ENCODE measurements around the gene ACADM. TPM values are rescaled to one million over a fixed set of nuclear protein-coding genes. Genes with fewer than 3 reads are reported as not detected.

Gene ACADM
- total and polyA plus RNA-seq, 2 of the 13 experiments (the other 11 are each of a cell fraction or from before 2014, with no cell fraction given): 43.7 to 92.2 TPM

DNA sequence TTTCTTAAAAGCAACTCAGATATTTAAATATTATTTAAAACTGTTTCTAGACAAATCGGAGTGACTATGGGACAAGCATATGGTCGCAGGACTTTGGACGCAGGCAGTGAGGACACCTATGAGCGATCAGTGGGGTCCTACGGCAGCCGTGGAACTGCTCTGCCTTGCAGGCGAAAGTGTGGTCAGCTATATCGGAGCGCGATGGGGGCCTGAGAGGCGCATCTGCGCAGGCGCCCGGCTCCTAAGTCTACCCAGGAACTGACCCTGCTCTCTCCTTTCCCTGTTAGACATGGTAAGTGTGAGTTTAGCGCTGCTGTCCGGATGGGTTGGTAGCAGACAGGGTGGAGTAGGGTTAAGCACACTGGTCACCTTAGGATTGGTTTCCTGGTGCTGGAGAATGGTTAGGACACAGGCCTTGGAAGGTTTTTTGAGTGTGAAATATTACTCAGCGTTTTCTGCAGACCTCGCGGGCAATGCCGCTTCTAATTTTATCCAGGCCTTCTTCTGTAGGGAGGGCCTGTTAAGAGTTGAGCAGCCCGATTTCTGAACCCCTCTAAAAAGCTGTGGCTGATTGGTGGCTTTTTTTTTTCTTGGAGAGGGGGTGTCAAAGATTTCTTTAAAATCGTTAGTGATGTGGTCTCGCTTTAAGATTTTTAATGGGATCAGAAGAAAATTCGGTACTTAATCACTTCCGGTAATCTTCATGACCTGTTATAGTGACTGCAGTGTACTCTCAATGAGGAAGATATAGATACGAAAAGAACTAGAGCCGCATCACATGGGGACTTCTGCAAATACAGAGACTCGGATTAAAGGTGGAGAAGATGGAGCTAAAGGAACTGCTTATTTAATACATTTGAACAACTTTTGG, 61.7 kb downstream of the ACADM start, which contains the start of gene RABGGTB (continued):
- TF ChIP-seq, protein P1, sequence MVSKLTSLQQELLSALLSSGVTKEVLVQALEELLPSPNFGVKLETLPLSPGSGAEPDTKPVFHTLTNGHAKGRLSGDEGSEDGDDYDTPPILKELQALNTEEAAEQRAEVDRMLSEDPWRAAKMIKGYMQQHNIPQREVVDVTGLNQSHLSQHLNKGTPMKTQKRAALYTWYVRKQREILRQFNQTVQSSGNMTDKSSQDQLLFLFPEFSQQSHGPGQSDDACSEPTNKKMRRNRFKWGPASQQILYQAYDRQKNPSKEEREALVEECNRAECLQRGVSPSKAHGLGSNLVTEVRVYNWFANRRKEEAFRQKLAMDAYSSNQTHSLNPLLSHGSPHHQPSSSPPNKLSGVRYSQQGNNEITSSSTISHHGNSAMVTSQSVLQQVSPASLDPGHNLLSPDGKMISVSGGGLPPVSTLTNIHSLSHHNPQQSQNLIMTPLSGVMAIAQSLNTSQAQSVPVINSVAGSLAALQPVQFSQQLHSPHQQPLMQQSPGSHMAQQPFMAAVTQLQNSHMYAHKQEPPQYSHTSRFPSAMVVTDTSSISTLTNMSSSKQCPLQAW (CRISPR knock-in tag; IDR thresholded peaks at IDR 0.05): 0 out of 2 replicates have a peak, but pooled peaks have one; percentile 14
- TF ChIP-seq PRPF4 (IDR thresholded peaks at IDR 0.05; ENCODE audit: low read depth, low read length, poor library complexity, severe bottlenecking): no peak
- TF ChIP-seq ZNF670 (CRISPR knock-in tag; IDR thresholded peaks at IDR 0.05; ENCODE audit: borderline replicate concordance): no peak
- TF ChIP-seq, protein P2, sequence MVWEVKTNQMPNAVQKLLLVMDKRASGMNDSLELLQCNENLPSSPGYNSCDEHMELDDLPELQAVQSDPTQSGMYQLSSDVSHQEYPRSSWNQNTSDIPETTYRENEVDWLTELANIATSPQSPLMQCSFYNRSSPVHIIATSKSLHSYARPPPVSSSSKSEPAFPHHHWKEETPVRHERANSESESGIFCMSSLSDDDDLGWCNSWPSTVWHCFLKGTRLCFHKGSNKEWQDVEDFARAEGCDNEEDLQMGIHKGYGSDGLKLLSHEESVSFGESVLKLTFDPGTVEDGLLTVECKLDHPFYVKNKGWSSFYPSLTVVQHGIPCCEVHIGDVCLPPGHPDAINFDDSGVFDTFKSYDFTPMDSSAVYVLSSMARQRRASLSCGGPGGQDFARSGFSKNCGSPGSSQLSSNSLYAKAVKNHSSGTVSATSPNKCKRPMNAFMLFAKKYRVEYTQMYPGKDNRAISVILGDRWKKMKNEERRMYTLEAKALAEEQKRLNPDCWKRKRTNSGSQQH (CRISPR knock-in tag; IDR thresholded peaks at IDR 0.05; ENCODE audit: low read depth): peak; percentile 91
- no peak for TF ChIP-seq ZMAT3 (CRISPR knock-in tag; conservative IDR thresholded peaks at IDR 0.05)
- TF ChIP-seq, protein P3, sequence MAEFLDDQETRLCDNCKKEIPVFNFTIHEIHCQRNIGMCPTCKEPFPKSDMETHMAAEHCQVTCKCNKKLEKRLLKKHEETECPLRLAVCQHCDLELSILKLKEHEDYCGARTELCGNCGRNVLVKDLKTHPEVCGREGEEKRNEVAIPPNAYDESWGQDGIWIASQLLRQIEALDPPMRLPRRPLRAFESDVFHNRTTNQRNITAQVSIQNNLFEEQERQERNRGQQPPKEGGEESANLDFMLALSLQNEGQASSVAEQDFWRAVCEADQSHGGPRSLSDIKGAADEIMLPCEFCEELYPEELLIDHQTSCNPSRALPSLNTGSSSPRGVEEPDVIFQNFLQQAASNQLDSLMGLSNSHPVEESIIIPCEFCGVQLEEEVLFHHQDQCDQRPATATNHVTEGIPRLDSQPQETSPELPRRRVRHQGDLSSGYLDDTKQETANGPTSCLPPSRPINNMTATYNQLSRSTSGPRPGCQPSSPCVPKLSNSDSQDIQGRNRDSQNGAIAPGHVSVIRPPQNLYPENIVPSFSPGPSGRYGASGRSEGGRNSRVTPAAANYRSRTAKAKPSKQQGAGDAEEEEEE (CRISPR knock-in tag; IDR thresholded peaks at IDR 0.05; ENCODE audit: borderline replicate concordance): no peak; the same call in 1 of the 2 replicates
- TF ChIP-seq ZNF260 (CRISPR knock-in tag; IDR thresholded peaks at IDR 0.05; ENCODE audit: borderline replicate concordance, low read depth): no peak
- TF ChIP-seq PHF20 (CRISPR knock-in tag; IDR thresholded peaks at IDR 0.05): peak; percentile 82
- TF ChIP-seq ZNF674 (CRISPR knock-in tag; IDR thresholded peaks at IDR 0.05; ENCODE audit: low read depth): no peak
- no peak for TF ChIP-seq ZSCAN12 (CRISPR knock-in tag; IDR thresholded peaks at IDR 0.05)
- no peak for TF ChIP-seq ZKSCAN5 (CRISPR knock-in tag; IDR thresholded peaks at IDR 0.05)
- TF ChIP-seq, protein P4, sequence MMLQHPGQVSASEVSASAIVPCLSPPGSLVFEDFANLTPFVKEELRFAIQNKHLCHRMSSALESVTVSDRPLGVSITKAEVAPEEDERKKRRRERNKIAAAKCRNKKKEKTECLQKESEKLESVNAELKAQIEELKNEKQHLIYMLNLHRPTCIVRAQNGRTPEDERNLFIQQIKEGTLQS (CRISPR knock-in tag; IDR thresholded peaks at IDR 0.05): peak; percentile 50; the same call in 1 of the 2 replicates
- TF ChIP-seq, protein P5, sequence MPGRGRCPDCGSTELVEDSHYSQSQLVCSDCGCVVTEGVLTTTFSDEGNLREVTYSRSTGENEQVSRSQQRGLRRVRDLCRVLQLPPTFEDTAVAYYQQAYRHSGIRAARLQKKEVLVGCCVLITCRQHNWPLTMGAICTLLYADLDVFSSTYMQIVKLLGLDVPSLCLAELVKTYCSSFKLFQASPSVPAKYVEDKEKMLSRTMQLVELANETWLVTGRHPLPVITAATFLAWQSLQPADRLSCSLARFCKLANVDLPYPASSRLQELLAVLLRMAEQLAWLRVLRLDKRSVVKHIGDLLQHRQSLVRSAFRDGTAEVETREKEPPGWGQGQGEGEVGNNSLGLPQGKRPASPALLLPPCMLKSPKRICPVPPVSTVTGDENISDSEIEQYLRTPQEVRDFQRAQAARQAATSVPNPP (CRISPR knock-in tag; IDR thresholded peaks at IDR 0.05): peak; percentile 13; the same call in 1 of the 2 replicates
- TF ChIP-seq, protein P6, sequence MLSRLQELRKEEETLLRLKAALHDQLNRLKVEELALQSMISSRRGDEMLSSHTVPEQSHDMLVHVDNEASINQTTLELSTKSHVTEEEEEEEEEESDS (CRISPR knock-in tag; IDR thresholded peaks at IDR 0.05; ENCODE audit: borderline replicate concordance): no peak
- TF ChIP-seq ZZZ3 (CRISPR knock-in tag; IDR thresholded peaks at IDR 0.05; ENCODE audit: borderline replicate concordance): peak; percentile 94; the same call in 1 of the 2 replicates
- peak; percentile 84; the same call in 1 of the 2 replicates for TF ChIP-seq MIER3 (CRISPR knock-in tag; IDR thresholded peaks at IDR 0.05; ENCODE audit: borderline replicate concordance)
- peak; percentile 83; the same call in 1 of the 2 replicates for TF ChIP-seq NFKBIZ (CRISPR knock-in tag; IDR thresholded peaks at IDR 0.05)
- TF ChIP-seq SNRNP70 (IDR thresholded peaks at IDR 0.05; ENCODE audit: low read depth, low read length): no peak
